GM12874 (cell line): ENCODE data around the gene SNX25.

Experiments
- CTCF ChIP-seq: IDR thresholded peaks from 2 replicates; pipeline ENCODE4 v1.5.1; 2011; ENCODE audit warnings: low read depth, mild to moderate bottlenecking, control low read depth, low read length, moderate library complexity; ENCODE audit not compliant: insufficient read depth

Gene SNX25

GRCh38 chr4:185352741-185353140, 143.3 kb downstream of the SNX25 start:
- TF ChIP-seq CTCF: no peak

- no peak for TF ChIP-seq CTCF
Measured at GRCh38 chr4:185357211-185357610, 147.8 kb downstream of the SNX25 start.

- TF ChIP-seq CTCF: no peak
Measured at GRCh38 chr4:185357733-185358440, 148.5 kb downstream of the SNX25 start.

- no peak for TF ChIP-seq CTCF
Measured at GRCh38 chr4:185358514-185358913, 149.1 kb downstream of the SNX25 start.

GRCh38 chr4:185358959-185359358, 149.6 kb downstream of the SNX25 start:
- no peak for TF ChIP-seq CTCF

- no peak for TF ChIP-seq CTCF
Measured at GRCh38 chr4:185359767-185360446, 150.5 kb downstream of the SNX25 start.

- TF ChIP-seq CTCF: no peak
Measured at GRCh38 chr4:185361872-185362271, 152.5 kb downstream of the SNX25 start.
